Caco-2 (cell line): ENCODE data around the gene NR6A1. TPM values are rescaled to one million over a fixed set of nuclear protein-coding genes. Genes with fewer than 3 reads are reported as not detected.
"Not testable (repeated sequence)": the region's sequence is repeated elsewhere in the genome, so short reads cannot be mapped to it uniquely, and the experiment has no call there.

Experiments used
- BruUV-seq: library from RNA; stranded (reverse); fragments of 400-500 nt; replicated peaks from 2 replicates; lab custom pipeline; 2021; lab: Mats Ljungman, UMichigan
- CTCF ChIA-PET: fragments of 300-600 bp; sonication (Branson Sonifier 250); formaldehyde crosslinking; loops from one replicate; lab custom pipeline; 2022; ENCODE audit warnings: antibody characterized with exemption; lab: Charles Lee
- POLR2A ChIA-PET: fragments of 300-600 bp; sonication (Branson Sonifier 250); formaldehyde crosslinking; loops from one replicate; lab custom pipeline; 2022; ENCODE audit warnings: antibody characterized with exemption; lab: Charles Lee
- DNase-seq, 2 experiments: peaks; one replicate each; pipeline versions ENCODE4 v3.0.0 to v3.0.0-alpha.2; 2020 to 2022
- H3K27me3 ChIP-seq: replicated peaks from 2 replicates; pipeline ENCODE4 v1.6.0; 2011; ENCODE audit warnings: low read length; ENCODE audit not compliant: control insufficient read depth, insufficient read depth
- H3K36me3 ChIP-seq: 2 replicates; pipeline ENCODE4 v1.5.1; 2011; ENCODE audit warnings: low read length; ENCODE audit not compliant: control insufficient read depth, insufficient read depth
- H3K4me1 ChIP-seq: fragments of 250-450 bp; sonication (Bioruptor Pico); 2 replicates; pipeline ENCODE4 v1.5.1; 2020; ENCODE audit warnings: mild to moderate bottlenecking
- H3K4me3 ChIP-seq: 2 replicates; pipeline ENCODE4 v1.5.1; 2011; ENCODE audit warnings: low read depth, mild to moderate bottlenecking, control low read depth, low read length
- H3K9me3 ChIP-seq: fragments of 250-450 bp; sonication (Bioruptor Pico); 2 replicates; pipeline ENCODE4 v1.5.1; 2020; ENCODE audit warnings: mild to moderate bottlenecking, moderate library complexity
- H3K27ac Mint-ChIP-seq: one replicate; pipeline ENCODE4 v1.8.0; 2022; ENCODE audit warnings: mixed read lengths; ENCODE audit not compliant: unreplicated experiment
- H3K27me3 Mint-ChIP-seq: one replicate; pipeline ENCODE4 v1.8.0; 2022; ENCODE audit warnings: mixed read lengths; ENCODE audit not compliant: insufficient read depth, unreplicated experiment
- H3K36me3 Mint-ChIP-seq: one replicate; pipeline ENCODE4 v1.8.0; 2022; ENCODE audit warnings: mild to moderate bottlenecking, mixed read lengths; ENCODE audit not compliant: insufficient read depth, unreplicated experiment
- H3K4me1 Mint-ChIP-seq: one replicate; pipeline ENCODE4 v1.8.0; 2022; ENCODE audit warnings: low read depth, mixed read lengths; ENCODE audit not compliant: unreplicated experiment
- H3K4me3 Mint-ChIP-seq: one replicate; pipeline ENCODE4 v1.8.0; 2022; ENCODE audit warnings: mild to moderate bottlenecking, moderate library complexity, mixed read lengths; ENCODE audit not compliant: unreplicated experiment
- H3K9me3 Mint-ChIP-seq: one replicate; pipeline ENCODE4 v1.8.0; 2022; ENCODE audit warnings: mixed read lengths; ENCODE audit not compliant: unreplicated experiment
- intact Hi-C: fragments of 100-400 bp; cut with micrococcal nuclease; formaldehyde crosslinking; loops from one replicate; pipeline ENCODE4 v1.10.0; 2022; ENCODE audit not compliant: unreplicated experiment
- total RNA-seq: library from RNA; stranded (reverse); gene quantifications from 2 replicates; pipeline ENCODE4 v1.2.3, GENCODE V29; 2022
- TF ChIP-seq, protein P1 (sequence below), 2 experiments: fragments of 200-600 bp in 1 of 2; IDR thresholded peaks; 1 replicate in 1 of 2; 2 replicates in 1 of 2; pipeline versions ENCODE4 v1.5.1 to v1.8.0; 2011 to 2022; ENCODE audit warnings: antibody characterized with exemption in 1 of 2, control low read depth in 1 of 2, inconsistent platforms in 1 of 2, low read depth in 1 of 2, low read length in 1 of 2, mild to moderate bottlenecking in 1 of 2, moderate library complexity in 1 of 2; ENCODE audit not compliant: insufficient read depth in 1 of 2, severe bottlenecking in 1 of 2, unreplicated experiment in 1 of 2

Gene NR6A1
- total RNA-seq, 1 experiment from 2014 or later, result 33.6 TPM

DNA sequence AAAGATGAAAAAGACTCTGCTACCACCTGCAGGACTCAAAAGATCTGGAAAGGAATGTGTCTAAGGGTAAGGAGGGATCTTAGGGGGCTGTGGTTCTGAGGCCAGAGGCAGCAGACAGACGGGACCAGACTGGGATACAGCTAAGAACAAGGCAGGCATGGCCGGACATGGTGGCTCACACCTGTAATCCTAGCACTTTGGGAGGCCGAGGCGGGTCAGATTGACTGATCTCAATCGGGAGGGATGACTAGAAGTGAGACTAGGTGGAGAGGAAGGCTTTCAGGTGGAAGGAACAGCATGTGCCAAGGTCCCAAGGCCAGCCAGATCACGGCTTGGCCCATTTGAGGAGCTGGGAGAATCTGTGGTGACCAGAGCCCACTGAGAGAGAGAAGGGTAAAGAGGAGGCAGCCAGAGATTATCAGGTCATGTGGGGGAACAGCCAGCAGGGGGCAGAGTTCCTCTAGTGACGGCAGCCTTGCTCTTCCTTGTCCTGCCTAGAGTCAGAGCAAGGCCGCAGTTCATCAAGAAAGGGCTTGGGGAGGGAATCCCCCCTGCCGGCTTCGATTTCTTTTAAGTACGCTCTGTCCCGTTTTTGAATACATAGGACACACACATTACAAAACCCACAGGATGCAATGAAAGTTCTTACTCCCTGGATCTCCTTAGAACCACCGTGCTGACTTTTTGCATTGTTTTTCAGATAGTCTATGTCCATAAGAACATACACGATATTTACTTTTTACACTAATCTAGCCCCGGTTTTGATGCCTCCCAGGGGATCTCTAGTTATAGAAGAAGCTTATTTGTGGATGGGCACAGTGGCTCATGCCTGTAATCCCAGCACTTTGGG, 3.2 kb upstream of the NR6A1 start:
- intact Hi-C loops, result loop anchor here (1.0 to 10.0 kb wide), 5 partner anchors 37 to 600 kb away; partner anchors contain the start of gene GOLGA1
- Mint-ChIP-seq H3K4me3 (no peak overlapping the region), H3K27ac (no peak overlapping the region), H3K27me3 (no peaks in the 10 kb centered on the region), H3K36me3 (peaks cover 21% of the 10 kb centered on the region), H3K4me1 (peaks cover 11% of the 10 kb centered on the region), H3K9me3 (no peaks in the 10 kb centered on the region)
- Histone ChIP-seq H3K4me3 (no peak overlapping the region), H3K36me3 (no peaks in the 10 kb centered on the region), H3K9me3 (no peaks in the 10 kb centered on the region), H3K4me1 (no peaks in the 10 kb centered on the region; the same call in 1 of the 2 replicates), H3K27me3 (peaks cover 1% of the 10 kb centered on the region)
- ChIA-PET POLR2A (interaction anchor here (0.6 kb wide), 1 partner anchor 292 kb away, joined by 4 read pairs; no protein-coding TSS in a partner anchor), CTCF (interaction anchor here (0.6 to 12.7 kb wide), 3 partner anchors 45 to 384 kb away, joined by 3 to 325 read pairs (median 4); partner anchors contain the start of gene WDR38)
- peak; percentile 80 to 88 for DNase-seq
- TF ChIP-seq, protein P1, sequence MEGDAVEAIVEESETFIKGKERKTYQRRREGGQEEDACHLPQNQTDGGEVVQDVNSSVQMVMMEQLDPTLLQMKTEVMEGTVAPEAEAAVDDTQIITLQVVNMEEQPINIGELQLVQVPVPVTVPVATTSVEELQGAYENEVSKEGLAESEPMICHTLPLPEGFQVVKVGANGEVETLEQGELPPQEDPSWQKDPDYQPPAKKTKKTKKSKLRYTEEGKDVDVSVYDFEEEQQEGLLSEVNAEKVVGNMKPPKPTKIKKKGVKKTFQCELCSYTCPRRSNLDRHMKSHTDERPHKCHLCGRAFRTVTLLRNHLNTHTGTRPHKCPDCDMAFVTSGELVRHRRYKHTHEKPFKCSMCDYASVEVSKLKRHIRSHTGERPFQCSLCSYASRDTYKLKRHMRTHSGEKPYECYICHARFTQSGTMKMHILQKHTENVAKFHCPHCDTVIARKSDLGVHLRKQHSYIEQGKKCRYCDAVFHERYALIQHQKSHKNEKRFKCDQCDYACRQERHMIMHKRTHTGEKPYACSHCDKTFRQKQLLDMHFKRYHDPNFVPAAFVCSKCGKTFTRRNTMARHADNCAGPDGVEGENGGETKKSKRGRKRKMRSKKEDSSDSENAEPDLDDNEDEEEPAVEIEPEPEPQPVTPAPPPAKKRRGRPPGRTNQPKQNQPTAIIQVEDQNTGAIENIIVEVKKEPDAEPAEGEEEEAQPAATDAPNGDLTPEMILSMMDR (IDR thresholded peaks at IDR 0.05; ENCODE audit: insufficient read depth in 1 of 2, low read depth in 1 of 2, low read length in 1 of 2, severe bottlenecking in 1 of 2, unreplicated experiment in 1 of 2), result peak; percentile 77 to 79
- no TSS peak for BruUV-seq

DNA sequence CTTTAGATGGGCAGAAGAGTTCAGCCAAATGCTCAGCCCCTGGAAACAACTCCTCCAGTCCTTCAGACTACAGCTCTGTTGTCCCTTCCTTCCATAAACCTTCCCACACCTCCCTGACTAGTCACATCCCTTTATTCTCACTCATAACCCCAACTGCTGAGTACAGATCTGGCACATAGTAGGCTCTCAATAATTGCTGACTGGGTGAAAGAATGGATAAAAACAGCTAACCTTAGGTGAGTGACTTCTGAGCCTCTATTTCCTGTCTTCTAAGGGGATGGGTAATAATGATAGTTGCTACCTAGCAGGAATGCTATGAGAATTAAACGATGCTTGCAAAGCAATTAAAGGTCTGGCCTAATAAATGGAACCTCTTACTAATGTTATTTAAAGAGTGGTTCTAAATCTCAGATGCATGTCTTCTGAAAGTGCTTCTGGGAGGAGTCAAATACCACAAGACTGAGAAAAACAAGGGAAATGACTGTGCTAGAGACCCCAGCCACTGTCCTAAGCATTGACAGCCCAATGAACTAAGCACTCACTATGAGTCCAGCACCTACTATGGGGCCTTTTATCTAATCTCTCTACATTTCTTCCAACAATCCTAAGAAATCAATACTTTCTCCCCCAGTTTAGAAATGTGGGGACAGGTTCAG, 2.5 kb upstream of the NR6A1 start:
- no peaks in the 10 kb centered on the region for H3K36me3 ChIP-seq
- intact Hi-C loops, result loop anchor here (1.0 to 10.0 kb wide), 5 partner anchors 38 to 601 kb away; partner anchors contain the start of gene GOLGA1
- peaks cover 1% of the 10 kb centered on the region for H3K27me3 ChIP-seq
- Mint-ChIP-seq H3K36me3 (peaks cover 22% of the 10 kb centered on the region), H3K4me3 (no peak overlapping the region), H3K4me1 (peaks cover 18% of the 10 kb centered on the region), H3K27ac (no peak overlapping the region), H3K27me3 (no peaks in the 10 kb centered on the region), H3K9me3 (no peaks in the 10 kb centered on the region)
- no TSS peak for BruUV-seq
- TF ChIP-seq, protein P1 (IDR thresholded peaks at IDR 0.05; ENCODE audit: insufficient read depth in 1 of 2, low read depth in 1 of 2, low read length in 1 of 2, severe bottlenecking in 1 of 2, unreplicated experiment in 1 of 2), result no peak
- ChIA-PET POLR2A (no interaction called here), CTCF (interaction anchor here (0.6 to 12.7 kb wide), 4 partner anchors 46 to 385 kb away, joined by 3 to 325 read pairs (median 14); partner anchors contain the start of genes ARPC5L, RPL35 and WDR38)
- no peaks in the 10 kb centered on the region for H3K9me3 ChIP-seq
- DNase-seq, result no peak
- no peaks in the 10 kb centered on the region for H3K4me1 ChIP-seq
- H3K4me3 ChIP-seq, result no peak overlapping the region

DNA sequence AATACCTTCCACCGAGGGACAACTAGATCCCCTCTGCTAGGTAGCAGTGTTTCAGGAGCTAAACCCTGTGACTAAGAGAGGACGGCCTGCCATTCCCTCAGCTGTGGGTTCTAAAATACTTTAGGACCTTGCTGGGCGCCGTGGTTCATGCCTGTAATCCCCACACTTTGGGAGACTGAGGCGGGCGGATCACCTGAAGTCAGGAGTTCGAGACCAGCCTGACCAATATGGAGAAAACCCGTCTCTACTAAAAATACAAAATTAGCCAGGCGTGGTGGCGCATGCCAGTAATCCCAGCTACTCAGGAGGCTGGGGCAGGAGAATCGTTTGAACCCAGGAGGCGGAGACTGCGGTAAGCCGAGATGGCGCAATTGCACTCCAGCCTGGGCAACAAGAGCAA, 1.8 kb upstream of the NR6A1 start:
- H3K9me3 Mint-ChIP-seq, BruUV-seq, H3K4me3 ChIP-seq, H3K27me3 Mint-ChIP-seq, H3K9me3 ChIP-seq, H3K27me3 ChIP-seq, H3K27ac Mint-ChIP-seq, H3K36me3 ChIP-seq, H3K4me1 ChIP-seq, POLR2A ChIA-PET, DNase-seq: not testable (repeated sequence)
- CTCF ChIA-PET, result interaction anchor here (1.6 to 12.7 kb wide), 3 partner anchors 81 to 115 kb away, joined by 5 to 325 read pairs (median 24); partner anchors contain the start of genes ARPC5L, RPL35 and WDR38
- Mint-ChIP-seq H3K4me1 (peaks cover 18% of the 10 kb centered on the region), H3K36me3 (peaks cover 22% of the 10 kb centered on the region), H3K4me3 (peak overlapping the region; percentile 100)
- intact Hi-C loops, result loop anchor here (5.0 to 10.0 kb wide), 2 partner anchors 169 to 602 kb away; partner anchors contain the start of gene GOLGA1
